Gastrocnemius medialis (tissue), 4 donors: ENCODE data around the gene FHOD3. TPM values are rescaled to one million over a fixed set of nuclear protein-coding genes. Genes with fewer than 3 reads are reported as not detected.

ENCODE experiments used
- ATAC-seq, 2 donors: fragments of 150-250 bp; one replicate each; pipeline ENCODE4 v1.9.1; 2016
- DNase-seq, 2 donors: peaks; one replicate each; pipeline ENCODE4 v3.0.0-alpha.2; 2019
- H3K27ac ChIP-seq, 4 donors: fragments of 200-600 bp; sonication (generic); 1 replicate in 1 of 4; 2 replicates in 3 of 4; pipeline ENCODE4 v1.5.1; 2016 to 2018; ENCODE audit warnings: mild to moderate bottlenecking in 2 of 4, moderate library complexity in 1 of 4
- H3K27me3 ChIP-seq, 3 donors: fragments of 200-600 bp; sonication (generic) in 2 of 3; 1 replicate in 1 of 3; 2 replicates in 2 of 3; pipeline versions ENCODE4 v1.5.1 to v1.6.0; 2016 to 2019; ENCODE audit warnings: mild to moderate bottlenecking in 1 of 3, moderate library complexity in 1 of 3
- H3K36me3 ChIP-seq, 2 donors: fragments of 200-600 bp; sonication (generic) in 1 of 2; one replicate each; pipeline ENCODE4 v1.5.1; 2017 to 2018
- H3K4me1 ChIP-seq, 2 donors: fragments of 200-600 bp; sonication (generic) in 1 of 2; one replicate each; pipeline ENCODE4 v1.5.1; 2016 to 2017; ENCODE audit warnings: mild to moderate bottlenecking in 2 of 2
- H3K4me3 ChIP-seq, 4 donors: fragments of 200-600 bp; sonication (generic) in 3 of 4; 1 replicate in 1 of 4; 2 replicates in 3 of 4; pipeline ENCODE4 v1.5.1; 2016 to 2019; ENCODE audit warnings: mild to moderate bottlenecking in 2 of 4
- H3K9me3 ChIP-seq, 3 donors: fragments of 200-600 bp; sonication (generic) in 2 of 3; 1 replicate in 1 of 3; 2 replicates in 2 of 3; pipeline ENCODE4 v1.5.1; 2016 to 2019
- POLR2A ChIP-seq, 2 donors: fragments of 450-650 bp; IDR thresholded peaks; one replicate each; pipeline ENCODE4 v1.6.1; 2017; ENCODE audit warnings: antibody characterized with exemption in 2 of 2, mild to moderate bottlenecking in 2 of 2, moderate library complexity in 2 of 2
- in situ Hi-C, 4 donors: fragments of 200-750 bp; cut with MboI; loops; one replicate each; pipeline versions ENCODE4 v1.15.0 to v1.8.0; 2017; ENCODE audit warnings: low sequenced_read_pairs in 4 of 4
- intact Hi-C: fragments of 100-400 bp; cut with DNase I; formaldehyde crosslinking; loops from one replicate; pipeline ENCODE4 v1.15.1; 2023; ENCODE audit warnings: low total_unique reads
- total RNA-seq, 4 donors: library from RNA; depleted of rRNA; stranded (reverse); fragments of >200 nt; gene quantifications; one replicate each; pipeline versions ENCODE4 v1.1.0 to v1.2.3, GENCODE V29; 2016
- TF ChIP-seq, protein P1 (sequence below), 5 experiments: fragments of 450-650 bp in 3 of 5; fragments of 200-600 bp in 2 of 5; sonication (generic) in 2 of 5; IDR thresholded peaks in 4 of 5; conservative IDR thresholded peaks in 1 of 5; 1 replicate in 4 of 5; 2 replicates in 1 of 5; pipeline ENCODE4 v1.5.1; 2016 to 2019; ENCODE audit warnings: antibody characterized with exemption in 5 of 5, mild to moderate bottlenecking in 3 of 5, moderate library complexity in 3 of 5

Gene FHOD3
- total RNA-seq, 4 donors from 2014 or later = 10.0 to 32.5 (median 17.0) TPM

DNA sequence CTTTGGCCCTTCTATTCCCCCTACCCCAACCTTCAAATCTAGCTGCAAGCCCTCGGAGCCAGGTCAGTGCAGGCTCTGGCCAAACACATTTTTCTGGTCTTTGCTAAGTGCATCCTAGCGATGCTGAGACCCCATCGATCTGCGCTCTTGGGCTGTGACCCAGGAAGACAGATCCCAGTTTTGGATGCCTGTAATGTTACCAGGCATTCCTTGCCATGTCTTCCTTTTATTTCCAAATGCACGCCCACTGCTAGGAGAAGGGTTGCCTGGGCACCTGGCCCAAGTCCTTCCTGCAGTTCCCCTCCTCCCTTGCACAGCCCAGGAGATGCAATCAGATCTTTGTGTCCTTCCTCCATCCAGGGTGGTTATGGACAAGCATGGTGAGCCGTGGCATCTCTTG lies 406.6 kb downstream of the FHOD3 start:
- H3K36me3 ChIP-seq = no peaks in the 10 kb centered on the region
- H3K4me3 ChIP-seq = no peak overlapping the region
- no peaks in the 10 kb centered on the region for H3K9me3 ChIP-seq
- intact Hi-C loops = no loop called here
- no peak for DNase-seq
- no peak overlapping the region for H3K27ac ChIP-seq
- TF ChIP-seq, protein P1, sequence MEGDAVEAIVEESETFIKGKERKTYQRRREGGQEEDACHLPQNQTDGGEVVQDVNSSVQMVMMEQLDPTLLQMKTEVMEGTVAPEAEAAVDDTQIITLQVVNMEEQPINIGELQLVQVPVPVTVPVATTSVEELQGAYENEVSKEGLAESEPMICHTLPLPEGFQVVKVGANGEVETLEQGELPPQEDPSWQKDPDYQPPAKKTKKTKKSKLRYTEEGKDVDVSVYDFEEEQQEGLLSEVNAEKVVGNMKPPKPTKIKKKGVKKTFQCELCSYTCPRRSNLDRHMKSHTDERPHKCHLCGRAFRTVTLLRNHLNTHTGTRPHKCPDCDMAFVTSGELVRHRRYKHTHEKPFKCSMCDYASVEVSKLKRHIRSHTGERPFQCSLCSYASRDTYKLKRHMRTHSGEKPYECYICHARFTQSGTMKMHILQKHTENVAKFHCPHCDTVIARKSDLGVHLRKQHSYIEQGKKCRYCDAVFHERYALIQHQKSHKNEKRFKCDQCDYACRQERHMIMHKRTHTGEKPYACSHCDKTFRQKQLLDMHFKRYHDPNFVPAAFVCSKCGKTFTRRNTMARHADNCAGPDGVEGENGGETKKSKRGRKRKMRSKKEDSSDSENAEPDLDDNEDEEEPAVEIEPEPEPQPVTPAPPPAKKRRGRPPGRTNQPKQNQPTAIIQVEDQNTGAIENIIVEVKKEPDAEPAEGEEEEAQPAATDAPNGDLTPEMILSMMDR (IDR thresholded peaks at IDR 0.05 in 4 of 5, conservative IDR thresholded peaks at IDR 0.05 in 1 of 5) = no peak
- no peak for TF ChIP-seq POLR2A (IDR thresholded peaks at IDR 0.05)
- in situ Hi-C loops = no loop called here
- peaks cover 12 to 15% of the 10 kb centered on the region in 2 donors for H3K4me1 ChIP-seq
- no peaks in the 10 kb centered on the region for H3K27me3 ChIP-seq
- ATAC-seq = no peak

DNA sequence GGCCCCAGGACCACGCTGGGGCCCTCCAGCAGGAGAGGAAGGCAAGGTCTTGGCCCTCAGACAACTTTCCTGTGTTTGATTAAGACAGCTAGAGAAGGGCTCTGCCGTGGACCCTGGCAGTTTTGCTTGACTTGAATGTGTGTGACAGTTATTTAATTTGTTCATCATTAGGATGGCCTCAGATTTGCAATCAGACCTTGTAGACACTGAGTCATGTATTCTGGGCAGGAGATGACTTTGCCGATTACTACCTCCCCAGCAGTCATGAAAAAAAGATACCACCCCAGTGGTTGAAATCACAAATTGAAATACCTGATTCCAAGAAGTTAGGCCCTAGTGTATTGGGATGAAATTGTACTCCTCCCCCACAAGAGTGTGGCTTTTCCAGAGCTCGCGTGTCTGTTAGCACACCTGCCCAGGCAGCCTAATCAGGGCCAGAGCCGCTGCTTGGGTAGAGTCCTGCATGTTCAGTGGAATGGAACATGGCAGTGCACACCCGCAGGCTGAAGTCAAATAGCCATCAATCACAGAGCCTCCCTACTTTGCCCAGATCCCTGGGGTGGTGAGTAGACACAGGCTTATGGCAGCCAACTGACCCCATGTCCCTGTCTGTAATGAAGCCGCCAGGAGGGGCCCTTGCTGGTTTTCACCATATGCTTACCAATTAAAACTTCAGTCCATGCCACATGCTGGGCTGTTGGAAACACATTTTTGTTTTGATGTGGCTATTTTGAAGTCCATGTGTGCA lies 408.8 kb downstream of the FHOD3 start:
- in situ Hi-C loops (no loop called here), intact Hi-C loops (no loop called here)
- Histone ChIP-seq H3K27ac (no peak overlapping the region), H3K4me1 (peaks cover 12 to 15% of the 10 kb centered on the region in 2 donors), H3K4me3 (no peak overlapping the region), H3K9me3 (no peaks in the 10 kb centered on the region), H3K27me3 (no peaks in the 10 kb centered on the region), H3K36me3 (no peaks in the 10 kb centered on the region)
- DNase-seq = no peak
- TF ChIP-seq POLR2A (IDR thresholded peaks at IDR 0.05) = no peak
- ATAC-seq = no peak

DNA sequence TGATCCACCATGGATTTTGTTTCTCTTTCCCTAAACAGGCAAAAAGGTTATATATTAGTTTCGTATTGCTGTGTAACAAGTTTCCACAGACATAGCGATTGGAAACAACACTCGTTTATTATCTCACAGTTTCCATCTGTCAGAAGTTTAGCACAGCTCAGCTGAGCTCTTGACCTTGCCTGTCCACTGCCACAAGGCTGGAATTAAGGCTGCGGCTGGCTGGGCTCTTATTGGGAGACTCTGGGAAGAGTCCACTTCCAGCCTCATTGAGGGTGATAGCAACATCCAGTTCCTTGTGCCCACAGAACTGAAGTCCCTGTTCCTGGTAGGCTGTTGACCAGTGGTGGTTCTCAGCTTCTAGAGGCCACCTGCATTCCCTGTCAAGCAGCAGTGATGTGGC lies 410.9 kb downstream of the FHOD3 start:
- Histone ChIP-seq H3K4me1 (no peaks in the 10 kb centered on the region), H3K36me3 (no peaks in the 10 kb centered on the region), H3K27ac (no peak overlapping the region), H3K27me3 (no peaks in the 10 kb centered on the region), H3K4me3 (no peak overlapping the region), H3K9me3 (no peaks in the 10 kb centered on the region)
- TF ChIP-seq POLR2A (IDR thresholded peaks at IDR 0.05) = no peak
- TF ChIP-seq, protein P1 (IDR thresholded peaks at IDR 0.05 in 4 of 5, conservative IDR thresholded peaks at IDR 0.05 in 1 of 5) = no peak
- intact Hi-C loops = no loop called here
- ATAC-seq (no peak), DNase-seq (no peak)
- in situ Hi-C loops = no loop called here

DNA sequence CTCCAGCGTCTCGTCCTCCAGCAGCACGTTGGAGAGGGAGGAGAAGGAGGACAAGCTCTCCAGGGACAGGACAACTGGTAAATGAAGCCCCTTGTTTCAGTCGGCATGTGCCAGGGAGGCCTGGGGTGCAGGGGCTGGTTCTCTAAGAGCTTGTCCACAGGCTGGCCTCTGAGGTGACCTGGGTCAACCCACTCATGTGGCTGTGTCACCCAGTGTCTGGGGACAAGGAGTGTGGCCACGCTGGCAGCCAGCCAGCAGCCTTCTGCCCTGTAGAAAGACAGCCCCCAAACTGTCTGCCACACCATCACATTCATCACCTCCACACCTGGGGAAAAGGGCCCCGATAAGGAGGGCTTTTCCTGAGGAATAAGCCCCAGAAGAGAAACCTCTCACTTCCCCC lies 411.8 kb downstream of the FHOD3 start:
- Histone ChIP-seq H3K9me3 (no peaks in the 10 kb centered on the region), H3K4me3 (no peak overlapping the region), H3K36me3 (no peaks in the 10 kb centered on the region), H3K27ac (no peak overlapping the region), H3K27me3 (no peaks in the 10 kb centered on the region), H3K4me1 (no peaks in the 10 kb centered on the region)
- no peak for ATAC-seq
- no peak for TF ChIP-seq POLR2A (IDR thresholded peaks at IDR 0.05)
- TF ChIP-seq, protein P1 (IDR thresholded peaks at IDR 0.05 in 4 of 5, conservative IDR thresholded peaks at IDR 0.05 in 1 of 5) = no peak
- no peak for DNase-seq
- intact Hi-C loops (no loop called here), in situ Hi-C loops (no loop called here)

DNA sequence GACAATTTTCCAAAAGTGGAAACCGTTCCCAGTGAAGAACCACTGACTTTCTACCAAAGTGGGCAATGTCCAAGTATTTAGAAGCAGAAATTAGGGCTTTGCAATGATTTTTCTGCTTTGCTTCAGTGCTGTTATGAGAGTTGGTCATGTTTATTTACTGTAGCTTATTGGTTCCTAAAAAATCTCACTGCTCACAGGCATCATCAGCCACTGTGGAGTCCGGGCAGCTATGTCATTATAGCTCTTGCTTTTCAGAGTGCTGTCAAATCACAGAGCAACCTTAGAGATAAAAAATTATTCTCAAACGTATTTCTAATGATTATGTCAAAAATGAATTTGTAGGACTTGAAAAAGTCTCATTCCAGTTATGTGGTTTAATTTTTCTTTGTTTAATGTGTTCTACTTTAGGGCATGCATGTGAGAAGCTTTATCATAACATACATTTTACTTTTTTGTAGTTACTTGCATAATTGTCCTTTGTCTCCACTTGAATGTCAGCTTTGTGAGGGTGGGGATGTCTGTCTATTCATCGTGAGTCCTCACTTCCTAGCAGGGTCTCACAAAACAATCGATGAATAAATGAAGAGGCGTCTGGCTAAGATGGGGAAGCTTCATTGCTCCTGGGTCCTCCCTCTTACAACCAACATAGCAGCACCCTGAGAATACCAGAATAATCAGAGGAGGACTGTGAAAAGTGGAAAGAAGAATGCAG lies 413.7 kb downstream of the FHOD3 start:
- Histone ChIP-seq H3K9me3 (no peaks in the 10 kb centered on the region), H3K27ac (no peak overlapping the region), H3K36me3 (no peaks in the 10 kb centered on the region), H3K4me3 (no peak overlapping the region), H3K27me3 (no peaks in the 10 kb centered on the region), H3K4me1 (no peaks in the 10 kb centered on the region)
- TF ChIP-seq, protein P1 (IDR thresholded peaks at IDR 0.05 in 4 of 5, conservative IDR thresholded peaks at IDR 0.05 in 1 of 5) = no peak
- no peak for TF ChIP-seq POLR2A (IDR thresholded peaks at IDR 0.05)
- ATAC-seq (no peak), DNase-seq (no peak)
- intact Hi-C loops (no loop called here), in situ Hi-C loops (no loop called here)
